ENCODE data around the gene NUB1.

- TF ChIP-seq, protein P1, sequence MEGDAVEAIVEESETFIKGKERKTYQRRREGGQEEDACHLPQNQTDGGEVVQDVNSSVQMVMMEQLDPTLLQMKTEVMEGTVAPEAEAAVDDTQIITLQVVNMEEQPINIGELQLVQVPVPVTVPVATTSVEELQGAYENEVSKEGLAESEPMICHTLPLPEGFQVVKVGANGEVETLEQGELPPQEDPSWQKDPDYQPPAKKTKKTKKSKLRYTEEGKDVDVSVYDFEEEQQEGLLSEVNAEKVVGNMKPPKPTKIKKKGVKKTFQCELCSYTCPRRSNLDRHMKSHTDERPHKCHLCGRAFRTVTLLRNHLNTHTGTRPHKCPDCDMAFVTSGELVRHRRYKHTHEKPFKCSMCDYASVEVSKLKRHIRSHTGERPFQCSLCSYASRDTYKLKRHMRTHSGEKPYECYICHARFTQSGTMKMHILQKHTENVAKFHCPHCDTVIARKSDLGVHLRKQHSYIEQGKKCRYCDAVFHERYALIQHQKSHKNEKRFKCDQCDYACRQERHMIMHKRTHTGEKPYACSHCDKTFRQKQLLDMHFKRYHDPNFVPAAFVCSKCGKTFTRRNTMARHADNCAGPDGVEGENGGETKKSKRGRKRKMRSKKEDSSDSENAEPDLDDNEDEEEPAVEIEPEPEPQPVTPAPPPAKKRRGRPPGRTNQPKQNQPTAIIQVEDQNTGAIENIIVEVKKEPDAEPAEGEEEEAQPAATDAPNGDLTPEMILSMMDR (optimal IDR thresholded peaks at IDR 0.05 in 1 of 3, IDR thresholded peaks at IDR 0.05 in 1 of 3, conservative IDR thresholded peaks at IDR 0.05 in 1 of 3; ENCODE audit: extremely low read depth in 1 of 3, insufficient read depth in 2 of 3, low read length in 3 of 3), result no peak
- TF ChIP-seq EZH2 (IDR thresholded peaks at IDR 0.05; ENCODE audit: low read length), result no peak
Measured at GRCh38 chr7:151388007-151388297, 46.3 kb downstream of the NUB1 start.
